Mucosa of rectum (tissue), 2 donors: ENCODE results near the gene ABCG4.
A peak's percentile ranks its signal among the peaks of the same experiment; 100 is the strongest.
"Not testable (repeated sequence)": the region's sequence is repeated elsewhere in the genome, so short reads cannot be mapped to it uniquely, and the experiment has no call there.

Experiments
- H3K27ac ChIP-seq, 2 donors: one replicate each; pipeline ENCODE4 v1.7.0; 2013; ENCODE audit warnings: inconsistent platforms in 2 of 2, low read depth in 2 of 2, low read length in 2 of 2
- H3K27me3 ChIP-seq, 2 donors: one replicate each; pipeline ENCODE4 v1.7.0; 2013; ENCODE audit warnings: low read length in 2 of 2; ENCODE audit not compliant: control insufficient read depth in 2 of 2, insufficient read depth in 2 of 2
- H3K36me3 ChIP-seq, 2 donors: one replicate each; pipeline ENCODE4 v1.7.0; 2013; ENCODE audit warnings: low read length in 2 of 2; ENCODE audit not compliant: control insufficient read depth in 2 of 2, insufficient read depth in 2 of 2
- H3K4me1 ChIP-seq, 2 donors: one replicate each; pipeline ENCODE4 v1.7.0; 2013; ENCODE audit warnings: low read length in 2 of 2, mild to moderate bottlenecking in 1 of 2; ENCODE audit not compliant: control insufficient read depth in 2 of 2, insufficient read depth in 2 of 2
- H3K4me3 ChIP-seq, 2 donors: one replicate each; pipeline ENCODE4 v1.7.0; 2013; ENCODE audit warnings: low read length in 2 of 2
- H3K9ac ChIP-seq, 2 donors: one replicate each; pipeline ENCODE4 v1.7.0; 2013; ENCODE audit warnings: low read length in 2 of 2, low read depth in 1 of 2, mild to moderate bottlenecking in 1 of 2
- H3K9me3 ChIP-seq, 2 donors: one replicate each; pipeline ENCODE4 v1.7.0; 2013; ENCODE audit warnings: low read length in 2 of 2; ENCODE audit not compliant: control insufficient read depth in 2 of 2
- donor health status: healthy.
- donor health status: Normal muscosa, but diverticular disease.

ABCG4 gene

DNA sequence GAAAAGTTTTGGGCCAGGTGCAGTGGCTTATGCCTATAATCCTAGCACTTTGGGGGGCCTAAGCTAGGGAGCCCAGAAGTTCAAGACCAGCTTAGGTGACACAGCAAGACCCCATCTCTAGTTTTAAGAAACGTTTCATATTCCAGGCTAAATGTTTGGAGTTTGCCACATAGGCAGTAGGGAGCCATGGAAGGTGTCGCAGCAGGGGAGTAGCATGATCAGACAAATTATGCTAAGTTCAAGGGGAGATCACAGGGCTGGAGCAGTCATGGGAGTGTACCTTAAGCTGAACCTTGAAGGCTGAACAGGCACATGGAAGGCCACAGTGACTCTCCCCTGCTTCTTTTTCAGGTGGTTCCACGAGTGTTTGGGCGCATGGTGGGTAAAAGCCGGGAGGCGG, 30.5 kb downstream of the ABCG4 start:
- Histone ChIP-seq H3K27ac (no peak overlapping the region), H3K9me3 (no peaks in the 10 kb centered on the region), H3K4me3 (no peak overlapping the region), H3K9ac (no peak overlapping the region), H3K4me1 (no peaks in the 10 kb centered on the region), H3K27me3 (no peaks in the 10 kb centered on the region), H3K36me3 (peaks cover 15 to 25% of the 10 kb centered on the region in 2 donors)

DNA sequence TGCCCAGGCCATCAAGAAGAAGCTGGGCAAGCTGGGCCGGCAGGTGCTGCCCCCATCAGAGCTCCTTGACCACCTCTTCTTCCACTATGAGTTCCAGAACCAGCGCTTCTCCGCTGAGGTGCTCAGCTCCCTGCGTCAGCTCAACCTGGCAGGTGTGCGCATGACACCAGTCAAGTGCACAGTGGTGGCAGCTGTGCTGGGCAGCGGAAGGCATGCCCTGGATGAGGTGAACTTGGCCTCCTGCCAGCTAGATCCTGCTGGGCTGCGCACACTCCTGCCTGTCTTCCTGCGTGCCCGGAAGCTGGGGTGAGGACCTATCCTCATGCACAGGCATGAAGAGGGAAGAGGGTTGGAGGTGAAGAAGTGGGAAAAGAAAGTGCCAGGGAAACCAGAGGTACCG, 31.1 kb downstream of the ABCG4 start:
- no peaks in the 10 kb centered on the region for H3K27me3 ChIP-seq
- H3K4me3 ChIP-seq, result no peak overlapping the region
- H3K4me1 ChIP-seq, result peaks cover 0 to 2% of the 10 kb centered on the region in 2 donors
- no peaks in the 10 kb centered on the region for H3K9me3 ChIP-seq
- H3K27ac ChIP-seq, result no peak overlapping the region
- H3K36me3 ChIP-seq, result peaks cover 8 to 19% of the 10 kb centered on the region in 2 donors
- H3K9ac ChIP-seq, result no peak overlapping the region

DNA sequence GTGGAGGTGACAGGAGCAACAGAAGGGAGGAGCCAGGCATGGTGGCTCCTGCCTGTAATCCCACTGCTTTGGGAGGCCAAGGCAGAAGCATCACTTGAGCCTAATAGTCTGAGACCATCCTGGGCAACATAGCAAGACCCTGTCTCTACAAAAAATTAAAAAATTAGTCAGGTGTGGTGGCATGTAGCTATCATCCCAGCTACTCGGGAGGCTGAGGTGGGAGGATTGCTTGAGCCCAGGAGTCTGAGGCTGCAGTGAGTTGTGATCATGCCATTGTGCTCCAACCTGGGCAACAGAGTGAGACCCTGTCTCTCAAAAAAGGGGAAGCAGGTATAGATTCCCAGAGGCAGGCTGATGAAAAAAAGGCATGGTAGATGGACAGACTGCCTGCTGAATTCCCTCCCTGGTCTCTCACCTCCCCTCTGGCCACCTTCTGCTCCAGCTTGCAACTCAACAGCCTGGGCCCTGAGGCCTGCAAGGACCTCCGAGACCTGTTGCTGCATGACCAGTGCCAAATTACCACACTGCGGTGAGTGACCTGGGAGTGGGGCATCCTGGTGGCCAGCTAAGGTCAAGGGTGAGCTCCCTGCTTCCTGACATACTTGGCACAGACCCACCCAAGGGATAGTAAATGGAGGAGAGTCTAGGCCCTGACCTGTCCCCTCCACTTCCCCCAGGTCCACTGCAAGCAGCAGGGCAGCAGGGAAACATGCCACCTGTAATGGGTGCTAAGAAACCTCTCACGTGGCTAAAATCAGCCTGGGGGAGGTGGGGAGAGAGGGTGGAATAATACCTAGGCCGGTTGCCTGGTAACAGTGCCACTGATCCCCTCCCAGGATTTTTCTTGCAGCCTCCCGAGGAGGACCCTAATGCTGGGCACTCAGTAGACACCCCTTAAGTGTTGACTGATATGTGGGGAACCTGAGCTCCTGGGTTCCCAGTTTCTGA, 32.2 kb downstream of the ABCG4 start:
- no peaks in the 10 kb centered on the region for H3K27me3 ChIP-seq
- no peak overlapping the region for H3K27ac ChIP-seq
- H3K9me3 ChIP-seq, result no peaks in the 10 kb centered on the region
- no peak overlapping the region for H3K9ac ChIP-seq
- peaks cover under 1 to 2% of the 10 kb centered on the region in 2 donors for H3K4me1 ChIP-seq
- H3K4me3 ChIP-seq, result no peak overlapping the region
- peaks cover 7 to 14% of the 10 kb centered on the region in 2 donors for H3K36me3 ChIP-seq

DNA sequence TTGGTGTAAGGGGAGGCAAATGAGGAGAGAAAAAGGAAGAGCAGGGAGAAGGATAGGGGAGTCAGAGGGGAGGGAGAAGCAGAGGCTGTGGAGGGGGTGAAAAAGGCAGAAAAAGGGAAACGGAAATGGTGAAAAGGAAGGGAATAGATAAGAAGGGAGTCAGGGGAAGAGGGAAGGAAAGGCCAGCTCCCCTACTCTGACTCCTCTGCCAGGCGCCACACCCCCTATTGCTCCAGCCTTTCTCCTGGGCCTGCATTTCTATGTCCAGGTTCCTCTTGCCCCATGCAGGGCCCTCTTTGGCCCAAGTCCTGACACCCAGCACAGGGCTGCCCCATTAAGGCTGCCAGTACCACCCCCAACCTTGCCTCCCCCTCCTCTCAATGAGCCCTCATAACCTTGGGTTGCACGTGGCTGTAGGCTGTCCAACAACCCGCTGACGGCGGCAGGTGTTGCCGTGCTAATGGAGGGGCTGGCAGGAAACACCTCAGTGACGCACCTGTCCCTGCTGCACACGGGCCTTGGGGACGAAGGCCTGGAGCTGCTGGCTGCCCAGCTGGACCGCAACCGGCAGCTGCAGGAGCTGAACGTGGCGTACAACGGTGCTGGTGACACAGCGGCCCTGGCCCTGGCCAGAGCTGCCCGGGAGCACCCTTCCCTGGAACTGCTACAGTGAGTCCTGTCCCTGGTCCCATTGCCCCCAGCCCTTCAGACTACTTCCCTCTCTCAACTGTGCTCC, 33.0 kb downstream of the ABCG4 start:
- H3K27me3 ChIP-seq, result no peaks in the 10 kb centered on the region
- H3K9ac ChIP-seq, result no peak overlapping the region
- H3K4me1 ChIP-seq, result peaks cover 5 to 7% of the 10 kb centered on the region in 2 donors
- H3K4me3 ChIP-seq, result no peak overlapping the region
- no peak overlapping the region for H3K27ac ChIP-seq
- no peaks in the 10 kb centered on the region for H3K9me3 ChIP-seq
- peaks cover 7 to 14% of the 10 kb centered on the region in 2 donors for H3K36me3 ChIP-seq

DNA sequence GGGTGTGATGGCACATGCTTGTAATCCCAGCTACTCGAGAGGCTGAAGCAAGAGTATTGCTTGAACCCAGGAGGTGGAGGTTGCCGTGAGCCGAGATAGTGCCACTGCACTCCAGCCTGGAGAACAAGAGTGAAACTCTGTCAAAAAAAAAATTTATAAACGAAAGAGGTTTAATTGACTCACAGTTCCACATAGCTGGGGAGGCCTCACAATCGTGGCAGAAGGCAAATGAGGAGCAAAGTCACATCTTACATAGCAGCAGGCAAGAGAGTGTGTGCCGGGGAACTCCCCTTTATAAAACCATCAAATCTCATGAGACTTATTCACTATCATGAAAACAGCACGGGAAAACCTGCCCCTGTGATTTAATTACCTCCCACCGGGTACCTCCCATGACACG, 35.5 kb downstream of the ABCG4 start:
- H3K9ac ChIP-seq, H3K4me3 ChIP-seq, H3K27ac ChIP-seq, H3K27me3 ChIP-seq, H3K9me3 ChIP-seq: not testable (repeated sequence)
- Histone ChIP-seq H3K36me3 (peaks cover 7 to 14% of the 10 kb centered on the region in 2 donors), H3K4me1 (peaks cover 16 to 19% of the 10 kb centered on the region in 2 donors)

DNA sequence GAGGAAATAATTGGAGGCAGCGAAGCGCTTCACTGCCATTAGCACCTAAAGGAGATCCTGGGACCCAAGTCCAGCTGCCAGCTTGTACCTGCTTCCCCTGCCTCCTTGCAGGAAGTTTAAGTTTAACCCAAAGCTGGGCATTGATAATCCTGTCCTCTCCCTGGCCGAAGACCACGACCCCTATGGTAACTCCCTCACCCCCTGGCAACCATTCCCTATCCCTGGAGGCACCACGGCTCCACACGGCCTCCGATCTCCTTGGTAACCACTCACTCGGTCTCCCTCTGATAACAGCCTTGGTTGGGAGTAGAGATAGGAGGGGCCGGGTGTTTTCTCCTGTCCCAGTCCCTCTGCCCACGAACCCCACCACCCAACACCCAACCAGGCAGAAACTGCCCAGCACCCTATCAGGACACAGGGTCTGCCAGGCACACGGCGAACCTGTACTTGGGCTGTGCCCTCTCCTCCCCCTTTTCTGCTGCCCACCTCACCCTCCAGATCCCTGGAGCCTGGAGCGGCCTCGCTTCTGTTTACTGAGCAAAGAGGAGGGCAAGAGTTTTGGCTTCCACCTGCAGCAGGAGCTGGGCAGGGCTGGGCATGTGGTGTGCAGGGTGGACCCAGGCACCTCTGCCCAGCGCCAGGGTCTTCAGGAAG, 37.3 kb downstream of the ABCG4 start:
- H3K4me1 ChIP-seq, result peaks cover 16 to 22% of the 10 kb centered on the region in 2 donors
- H3K36me3 ChIP-seq, result peaks cover 0 to 13% of the 10 kb centered on the region in 2 donors
- H3K27ac ChIP-seq, result peak overlapping the region; percentile 69 to 79
- no peaks in the 10 kb centered on the region for H3K9me3 ChIP-seq
- peak overlapping the region; percentile 64 to 83 for H3K4me3 ChIP-seq
- H3K27me3 ChIP-seq, result no peaks in the 10 kb centered on the region
- peak overlapping the region; percentile 72 to 81 for H3K9ac ChIP-seq

DNA sequence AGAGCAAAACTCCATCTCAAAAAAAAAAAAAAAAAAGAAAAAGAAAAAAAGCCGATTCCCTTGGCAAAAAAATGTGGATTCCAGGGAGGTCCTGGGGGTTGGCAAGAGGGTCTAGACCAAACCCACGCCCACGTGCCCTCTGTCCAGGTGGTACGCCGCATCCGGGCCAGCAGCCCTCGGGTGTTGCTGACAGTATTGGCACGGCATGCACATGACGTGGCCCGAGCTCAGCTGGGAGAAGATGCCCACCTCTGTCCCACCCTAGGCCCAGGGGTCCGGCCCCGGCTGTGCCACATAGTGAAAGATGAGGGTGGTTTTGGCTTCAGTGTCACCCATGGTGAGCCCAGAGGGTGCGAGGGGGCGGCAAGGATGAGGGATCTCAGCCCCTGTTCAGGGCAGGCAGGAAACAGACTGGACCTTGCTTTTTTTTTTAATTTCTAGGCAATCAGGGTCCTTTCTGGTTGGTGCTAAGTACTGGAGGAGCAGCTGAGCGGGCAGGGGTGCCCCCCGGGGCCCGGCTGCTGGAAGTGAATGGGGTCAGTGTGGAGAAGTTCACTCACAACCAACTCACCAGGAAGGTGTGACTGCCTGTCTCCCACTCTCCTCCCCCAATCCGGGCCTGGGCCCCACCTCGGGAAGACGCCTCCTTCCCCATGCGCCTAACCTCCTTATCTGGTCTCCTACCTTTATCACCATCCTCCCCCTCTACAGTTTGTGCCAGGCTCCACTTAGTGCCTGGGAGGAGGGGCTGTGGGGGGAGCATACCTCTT, 38.5 kb downstream of the ABCG4 start:
- no peak overlapping the region for H3K9ac ChIP-seq
- H3K4me3 ChIP-seq, result no peak overlapping the region
- H3K27me3 ChIP-seq, result no peaks in the 10 kb centered on the region
- no peak overlapping the region for H3K27ac ChIP-seq
- H3K9me3 ChIP-seq, result no peaks in the 10 kb centered on the region
- H3K36me3 ChIP-seq, result peaks cover 0 to 9% of the 10 kb centered on the region in 2 donors
- H3K4me1 ChIP-seq, result peaks cover 16 to 22% of the 10 kb centered on the region in 2 donors

DNA sequence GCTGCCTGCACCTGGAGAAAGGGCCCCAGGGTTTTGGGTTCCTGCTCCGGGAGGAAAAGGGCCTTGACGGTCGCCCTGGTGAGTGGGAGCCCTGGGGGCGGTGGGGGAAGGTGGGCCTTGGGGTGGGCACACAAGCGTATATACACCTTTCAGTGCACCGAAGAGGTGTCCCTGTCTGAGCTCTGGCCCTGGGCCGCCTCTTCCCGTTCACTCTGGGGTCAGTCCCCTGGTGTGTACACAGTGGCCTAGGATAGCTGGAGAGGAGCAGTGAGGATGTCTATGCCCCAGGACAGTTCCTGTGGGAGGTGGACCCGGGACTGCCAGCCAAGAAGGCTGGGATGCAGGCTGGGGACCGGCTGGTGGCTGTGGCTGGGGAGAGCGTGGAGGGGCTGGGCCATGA, 39.2 kb downstream of the ABCG4 start:
- peaks cover 0 to 8% of the 10 kb centered on the region in 2 donors for H3K36me3 ChIP-seq
- peaks cover 16 to 22% of the 10 kb centered on the region in 2 donors for H3K4me1 ChIP-seq
- H3K9me3 ChIP-seq, result no peaks in the 10 kb centered on the region
- no peak overlapping the region for H3K27ac ChIP-seq
- H3K27me3 ChIP-seq, result no peaks in the 10 kb centered on the region
- no peak overlapping the region for H3K4me3 ChIP-seq
- no peak overlapping the region for H3K9ac ChIP-seq

DNA sequence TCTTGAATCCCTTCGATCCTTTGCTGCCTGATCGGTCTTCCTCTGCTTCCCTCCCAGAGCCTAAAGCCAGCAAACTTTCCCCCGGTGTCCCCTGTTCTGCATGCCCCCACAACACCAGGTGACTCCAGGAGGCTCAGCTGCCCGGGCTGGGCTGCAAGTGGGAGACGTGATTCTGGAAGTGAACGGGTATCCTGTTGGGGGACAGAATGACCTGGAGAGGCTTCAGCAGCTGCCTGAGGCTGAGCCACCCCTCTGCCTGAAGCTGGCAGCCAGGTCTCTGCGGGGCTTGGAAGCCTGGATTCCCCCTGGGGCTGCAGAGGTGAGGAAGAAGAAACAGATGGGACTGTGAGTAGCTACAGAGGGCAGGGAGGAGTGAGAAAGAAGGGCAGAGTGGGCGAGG, 40.0 kb downstream of the ABCG4 start:
- Histone ChIP-seq H3K4me1 (peaks cover 16 to 22% of the 10 kb centered on the region in 2 donors), H3K27me3 (no peaks in the 10 kb centered on the region), H3K27ac (no peak overlapping the region), H3K9ac (no peak overlapping the region), H3K4me3 (no peak overlapping the region), H3K36me3 (peaks cover 0 to 4% of the 10 kb centered on the region in 2 donors), H3K9me3 (no peaks in the 10 kb centered on the region)
